Adrenal gland (tissue), 12 donors: ENCODE measurements around the gene IFT20. TPM values are rescaled to one million over a fixed set of nuclear protein-coding genes. Genes with fewer than 3 reads are reported as not detected.

Experiments
- DNase-seq, 7 donors: peaks; one replicate each; pipeline ENCODE4 v3.0.0-alpha.2; 2019 to 2020
- H3K27ac ChIP-seq, 5 donors: fragments of 200-600 bp; sonication (generic) in 4 of 5; 1 replicate in 3 of 5; 2 replicates in 2 of 5; pipeline versions ENCODE4 v1.5.1 to v1.8.0; 2016 to 2020; ENCODE audit warnings: mild to moderate bottlenecking in 1 of 5
- H3K27me3 ChIP-seq: fragments of 200-600 bp; 2 replicates; pipeline ENCODE4 v1.8.0; 2021
- H3K36me3 ChIP-seq, 2 donors: fragments of 200-600 bp; replicated peaks in 1 of 2; 1 replicate in 1 of 2; 2 replicates in 1 of 2; pipeline versions ENCODE4 v1.5.1 to v1.8.0; 2018 to 2022
- H3K4me1 ChIP-seq, 2 donors: fragments of 200-600 bp; replicated peaks in 1 of 2; 1 replicate in 1 of 2; 2 replicates in 1 of 2; pipeline versions ENCODE4 v1.5.1 to v1.8.0; 2018 to 2021
- H3K4me3 ChIP-seq, 4 donors: fragments of 200-600 bp; sonication (generic) in 3 of 4; one replicate each; pipeline ENCODE4 v1.5.1; 2016 to 2018
- H3K9me3 ChIP-seq, 3 donors: fragments of 200-600 bp; sonication (generic) in 1 of 3; replicated peaks in 1 of 3; 1 replicate in 2 of 3; 2 replicates in 1 of 3; pipeline versions ENCODE4 v1.5.1 to v1.8.0; 2016 to 2021
- CTCF ChIP-seq, 6 experiments: fragments of 450-650 bp in 4 of 6; fragments of 200-600 bp in 2 of 6; sonication (generic) in 1 of 6; IDR thresholded peaks; 1 replicate in 5 of 6; 2 replicates in 1 of 6; pipeline versions ENCODE4 v1.5.1 to v1.8.0; 2016 to 2021; ENCODE audit warnings: antibody characterized with exemption in 6 of 6, mild to moderate bottlenecking in 2 of 6, moderate library complexity in 1 of 6
- POLR2A ChIP-seq, 2 donors: fragments of 450-650 bp; IDR thresholded peaks; one replicate each; pipeline ENCODE4 v1.6.1; 2017; ENCODE audit warnings: antibody characterized with exemption in 2 of 2, mild to moderate bottlenecking in 2 of 2, moderate library complexity in 1 of 2
- WGBS, 4 donors: extraction: QIAGEN DNeasy Blood & Tissue Kit in 2 of 4; methylation state at CpG; one replicate each; pipeline versions ENCODE4 v1.1.5 to v1.1.7; 2013 to 2017; 5-methylcytosine and 5-hydroxymethylcytosine counted together
- intact Hi-C, 2 donors: fragments of 100-400 bp; cut with DNase I; formaldehyde crosslinking; loops; one replicate each; pipeline versions ENCODE4 v1.14.1 to v1.15.0; 2022 to 2023
- polyA plus RNA-seq, 3 donors: library from polyadenylated mRNA; stranded (reverse); fragments of 200-250 nt in 2 of 3; fragments of 350-450 nt in 1 of 3; fragmentation: Illumina TruSeq in 1 of 3; extraction: RNeasy Lipid Tissue Mini Kit (QIAGEN cat#74804) in 1 of 3; gene quantifications; one replicate each; pipeline ENCODE4 v1.2.3, GENCODE V29; 2013 to 2014
- total RNA-seq, 9 donors: library from RNA; depleted of rRNA in 4 of 9; stranded (reverse); fragments of >200 nt in 4 of 9; fragments of 120-200 nt in 1 of 9; fragmentation: NEBNext Ultra II Directional in 1 of 9; extraction: Animal tissue kit (Norgen Biotek cat#: 25700) in 1 of 9; gene quantifications; one replicate each; pipeline versions ENCODE4 v1.1.0 to v1.2.4, GENCODE V29; 2013 to 2023
- donor health status: healthy with polysubstance abuse.
- donor health status: Bipolar disorder and iron deficiency.
- donor health status: DM: yes; HTN: yes; CAD: no.
- donor health status: DM: no; HTN: no; CAD: no.
- donor health status: DM: no; HTN: no; CAD: no.
- donor health status: DM: yes; HTN: yes; CAD: no.

Gene IFT20
- total and polyA plus RNA-seq, 12 donors = 24.5 to 100 (median 41.2) TPM

- 88 to 100% (median 90%) methylated on average over 2 to 21 of the region's 21 CpGs for WGBS, 4 donors
- H3K4me1 ChIP-seq = peaks cover 25 to 30% of the 10 kb centered on the region in 2 donors
- no peak for DNase-seq
- no peak overlapping the region for H3K4me3 ChIP-seq
- H3K27ac ChIP-seq = no peak overlapping the region
- no peaks in the 10 kb centered on the region for H3K9me3 ChIP-seq
- TF ChIP-seq POLR2A (IDR thresholded peaks at IDR 0.05) (no peak), CTCF (IDR thresholded peaks at IDR 0.05) (no peak)
- intact Hi-C loops = no loop called here
- no peaks in the 10 kb centered on the region for H3K27me3 ChIP-seq
- peaks cover 0 to 19% of the 10 kb centered on the region in 2 donors for H3K36me3 ChIP-seq
Observed at GRCh38 chr17:28367641-28368305, 32.5 kb upstream of the IFT20 start.

GRCh38 chr17:28366605-28367004, 31.3 kb upstream of the IFT20 start:
- Histone ChIP-seq H3K27ac (no peak overlapping the region), H3K4me1 (peaks cover 18 to 19% of the 10 kb centered on the region in 2 donors), H3K4me3 (no peak overlapping the region), H3K36me3 (peaks cover 0 to 30% of the 10 kb centered on the region in 2 donors), H3K27me3 (no peaks in the 10 kb centered on the region), H3K9me3 (no peaks in the 10 kb centered on the region)
- no peak for DNase-seq
- intact Hi-C loops = no loop called here
- TF ChIP-seq POLR2A (IDR thresholded peaks at IDR 0.05) (no peak), CTCF (IDR thresholded peaks at IDR 0.05) (no peak)
- WGBS, 4 donors = 85 to 94% (median 89%) methylated on average over 1 of the region's 1 CpG; no CpG with 5 or more reads in 1 of the 4 donors

- Histone ChIP-seq H3K27me3 (no peaks in the 10 kb centered on the region), H3K27ac (no peak overlapping the region), H3K4me3 (no peak overlapping the region), H3K9me3 (no peaks in the 10 kb centered on the region), H3K4me1 (peaks cover 9 to 12% of the 10 kb centered on the region in 2 donors), H3K36me3 (peaks cover 0 to 41% of the 10 kb centered on the region in 2 donors)
- no peak for DNase-seq
- TF ChIP-seq POLR2A (IDR thresholded peaks at IDR 0.05) = no peak
- TF ChIP-seq CTCF (IDR thresholded peaks at IDR 0.05) = no peak
- intact Hi-C loops = no loop called here
- WGBS, 4 donors = 81 to 92% (median 86%) methylated on average over 3 of the region's 3 CpGs
Observed at GRCh38 chr17:28365487-28365886, 30.2 kb upstream of the IFT20 start.

- whole genome bisulfite sequencing, 4 donors = 89 to 94% (median 90%) methylated on average over 10 to 13 of the region's 13 CpGs
- H3K36me3 ChIP-seq = peaks cover 0 to 47% of the 10 kb centered on the region in 2 donors
Observed at GRCh38 chr17:28364665-28365363, 29.5 kb upstream of the IFT20 start, which contains the start of gene SEBOX. SEBOX (minus strand) TSS chr17:28365199; CDS start chr17:28365151, 48 bp downstream.

More at GRCh38 chr17:28364665-28365363, 29.5 kb upstream of the IFT20 start, which contains the start of gene SEBOX:
- no peak for DNase-seq
- H3K27me3 ChIP-seq = no peaks in the 10 kb centered on the region
- intact Hi-C loops = no loop called here
- no peak within 1 kb of the TSS for H3K27ac ChIP-seq
- peaks cover 5 to 6% of the 10 kb centered on the region in 2 donors for H3K4me1 ChIP-seq
- no peaks in the 10 kb centered on the region for H3K9me3 ChIP-seq
- H3K4me3 ChIP-seq = no peak within 1 kb of the TSS
- TF ChIP-seq POLR2A (IDR thresholded peaks at IDR 0.05) (no peak), CTCF (IDR thresholded peaks at IDR 0.05) (no peak)
